T-helper 2 cell treated with Interferon-gamma antibody and Interleukin-4, amounts not matched to agents 100 ng/mL and 5 ng/mL, for 36 hours (primary cell): ENCODE data around the gene SMIM41. TPM values are rescaled to one million over a fixed set of nuclear protein-coding genes. Genes with fewer than 3 reads are reported as not detected.

ENCODE experiments used
- intact Hi-C: fragments of 100-400 bp; cut with micrococcal nuclease; formaldehyde crosslinking; loops from one replicate; pipeline ENCODE4 v1.15.1; 2023
- total RNA-seq: library from RNA; stranded (reverse); gene quantifications from 2 replicates; pipeline ENCODE4 v1.2.3, GENCODE V29; 2022

SMIM41 gene
- total RNA-seq = not detected in 2 replicates

- intact Hi-C loops = no loop called here
These were observed at the start of gene SMIM41 for GRCh38 chr12:52079576-52080402. TSS of gene SMIM41 (plus strand) at chr12:52079704. CDS start at chr12:52079780, 76 bp downstream.

- intact Hi-C loops = no loop called here
These were observed 47.1 kb upstream of the SMIM41 start for GRCh38 chr12:52032446-52032803.

- intact Hi-C loops = loop anchor here (1.0 kb wide), 3 partner anchors 8 to 36 kb away; partner anchors contain the start of genes ATG101 and NR4A1
These were observed 46.6 kb upstream of the SMIM41 start for GRCh38 chr12:52032804-52033445.

- intact Hi-C loops = loop anchor here (1.0 kb wide), 3 partner anchors 8 to 36 kb away; partner anchors contain the start of genes ATG101 and NR4A1
These were observed 45.9 kb upstream of the SMIM41 start for GRCh38 chr12:52033446-52034140.

- intact Hi-C loops = no loop called here
These were observed 44.3 kb upstream of the SMIM41 start for GRCh38 chr12:52035190-52035589.

GRCh38 chr12:52035926-52036325 is 43.6 kb upstream of the SMIM41 start:
- intact Hi-C loops = no loop called here

- intact Hi-C loops = loop anchor here (1.0 kb wide), 1 partner anchor 15 kb away; the partner anchor contains the start of gene NR4A1
These were observed 42.8 kb upstream of the SMIM41 start for GRCh38 chr12:52036587-52037171.

- intact Hi-C loops = loop anchor here (1.0 kb wide), 1 partner anchor 14 kb away; the partner anchor contains the start of gene NR4A1
These were observed 42.1 kb upstream of the SMIM41 start for GRCh38 chr12:52037248-52037861.

GRCh38 chr12:52038447-52038846 is 41.1 kb upstream of the SMIM41 start:
- intact Hi-C loops = no loop called here

GRCh38 chr12:52041035-52041434 is 38.5 kb upstream of the SMIM41 start:
- intact Hi-C loops = no loop called here

- intact Hi-C loops = no loop called here
These were observed 37.8 kb upstream of the SMIM41 start for GRCh38 chr12:52041695-52042123.

- intact Hi-C loops = no loop called here
These were observed 36.7 kb upstream of the SMIM41 start for GRCh38 chr12:52042706-52043385.

- intact Hi-C loops = no loop called here
These were observed 35.9 kb upstream of the SMIM41 start for GRCh38 chr12:52043386-52044212.

GRCh38 chr12:52044292-52044983 is 35.1 kb upstream of the SMIM41 start:
- intact Hi-C loops = no loop called here

GRCh38 chr12:52045794-52046199 is 33.7 kb upstream of the SMIM41 start:
- intact Hi-C loops = no loop called here

- intact Hi-C loops = no loop called here
These were observed 32.6 kb upstream of the SMIM41 start for GRCh38 chr12:52046859-52047258.

GRCh38 chr12:52049286-52049685 is 30.2 kb upstream of the SMIM41 start:
- intact Hi-C loops = no loop called here

- intact Hi-C loops = no loop called here
These were observed 29.8 kb upstream of the SMIM41 start for GRCh38 chr12:52049688-52050087.
